ENCODE measurements around the gene MYLK4. TPM values are rescaled to one million over a fixed set of nuclear protein-coding genes. Genes with fewer than 3 reads are reported as not detected.
A peak's percentile ranks its signal among the peaks of the same experiment; 100 is the strongest.

MYLK4 gene
- total RNA-seq, 6 experiments from 2014 or later = 0.10 to 0.21 (median 0.12) TPM

DNA sequence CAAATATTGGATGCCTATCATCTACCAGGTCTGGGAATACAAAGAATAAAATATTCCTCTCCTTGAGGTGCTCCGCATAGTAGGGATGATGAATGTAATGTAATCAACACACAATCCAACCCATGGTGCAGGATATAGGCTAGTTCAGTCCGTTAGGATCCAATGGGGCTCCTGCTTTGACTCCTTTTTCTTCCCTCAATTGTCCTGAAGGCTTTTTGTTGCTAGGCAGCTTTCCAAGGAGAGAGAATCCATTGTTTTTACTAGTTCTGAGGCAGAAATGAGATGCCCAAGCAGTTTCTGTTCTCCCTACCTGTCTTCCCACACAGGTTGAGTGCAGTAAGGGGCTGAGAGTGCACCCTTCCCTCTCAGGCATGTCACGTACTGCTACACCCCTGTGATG, 26.5 kb upstream of the MYLK4 start:
- Mint-ChIP-seq H3K36me3 (ENCODE audit: low read depth) (peaks cover 14% of the 10 kb centered on the region), H3K4me1 (ENCODE audit: low read depth) (peaks cover 13% of the 10 kb centered on the region), H3K9me3 (no peaks in the 10 kb centered on the region), H3K27me3 (ENCODE audit: insufficient read depth) (peaks cover under 1% of the 10 kb centered on the region; the same call in 1 of the 2 replicates), H3K4me3 (no peak overlapping the region), H3K27ac (no peak overlapping the region)
- TF ChIP-seq, protein P1, sequence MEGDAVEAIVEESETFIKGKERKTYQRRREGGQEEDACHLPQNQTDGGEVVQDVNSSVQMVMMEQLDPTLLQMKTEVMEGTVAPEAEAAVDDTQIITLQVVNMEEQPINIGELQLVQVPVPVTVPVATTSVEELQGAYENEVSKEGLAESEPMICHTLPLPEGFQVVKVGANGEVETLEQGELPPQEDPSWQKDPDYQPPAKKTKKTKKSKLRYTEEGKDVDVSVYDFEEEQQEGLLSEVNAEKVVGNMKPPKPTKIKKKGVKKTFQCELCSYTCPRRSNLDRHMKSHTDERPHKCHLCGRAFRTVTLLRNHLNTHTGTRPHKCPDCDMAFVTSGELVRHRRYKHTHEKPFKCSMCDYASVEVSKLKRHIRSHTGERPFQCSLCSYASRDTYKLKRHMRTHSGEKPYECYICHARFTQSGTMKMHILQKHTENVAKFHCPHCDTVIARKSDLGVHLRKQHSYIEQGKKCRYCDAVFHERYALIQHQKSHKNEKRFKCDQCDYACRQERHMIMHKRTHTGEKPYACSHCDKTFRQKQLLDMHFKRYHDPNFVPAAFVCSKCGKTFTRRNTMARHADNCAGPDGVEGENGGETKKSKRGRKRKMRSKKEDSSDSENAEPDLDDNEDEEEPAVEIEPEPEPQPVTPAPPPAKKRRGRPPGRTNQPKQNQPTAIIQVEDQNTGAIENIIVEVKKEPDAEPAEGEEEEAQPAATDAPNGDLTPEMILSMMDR (IDR thresholded peaks at IDR 0.05) = no peak
- DNase-seq = no peak

DNA sequence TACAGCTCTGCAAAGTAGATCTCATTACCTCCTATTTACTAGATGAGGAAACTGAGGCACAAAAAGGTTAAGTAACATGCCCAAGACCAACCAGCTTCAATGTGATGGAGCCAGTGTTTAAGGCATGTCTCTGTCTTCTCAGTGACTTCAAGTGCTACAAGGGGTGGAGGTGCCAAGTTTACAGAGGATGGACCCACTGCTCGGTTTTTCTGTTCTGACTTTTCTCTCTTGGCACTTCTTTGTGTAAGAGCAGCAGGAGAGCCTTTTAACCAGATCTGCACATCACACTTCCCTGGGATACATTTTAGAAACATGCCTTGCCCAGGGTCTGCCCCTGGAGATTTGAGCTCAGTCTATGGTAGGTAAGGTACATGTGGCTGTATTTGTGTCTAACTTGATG, 24.3 kb upstream of the MYLK4 start:
- Mint-ChIP-seq H3K27ac (no peak overlapping the region), H3K4me1 (ENCODE audit: low read depth) (peaks cover 27% of the 10 kb centered on the region), H3K27me3 (ENCODE audit: insufficient read depth) (no peaks in the 10 kb centered on the region), H3K36me3 (ENCODE audit: low read depth) (peaks cover 14% of the 10 kb centered on the region), H3K9me3 (no peaks in the 10 kb centered on the region), H3K4me3 (no peak overlapping the region)
- TF ChIP-seq, protein P1 (IDR thresholded peaks at IDR 0.05) = no peak
- no peak for DNase-seq

DNA sequence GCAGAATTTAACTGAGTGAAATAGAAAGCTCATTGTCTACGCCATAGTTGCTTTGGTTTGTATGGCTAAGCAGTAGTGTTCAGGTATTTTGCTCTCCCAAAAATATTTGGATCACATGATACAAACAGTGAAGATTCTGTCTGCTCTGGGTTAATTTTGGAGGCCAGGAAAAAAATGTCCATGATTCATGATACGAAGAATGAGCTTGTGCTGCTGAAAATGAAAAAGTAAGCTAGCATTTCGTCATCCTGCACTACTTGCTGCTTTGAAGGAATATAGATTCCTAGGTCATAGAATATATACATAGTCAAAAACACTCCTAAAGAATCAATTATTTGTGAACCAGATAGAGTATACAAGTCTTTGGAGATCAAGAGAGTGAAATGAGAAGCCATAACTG, 22.7 kb upstream of the MYLK4 start:
- Mint-ChIP-seq H3K4me3 (no peak overlapping the region), H3K27ac (peak overlapping the region; percentile 68), H3K27me3 (ENCODE audit: insufficient read depth) (no peaks in the 10 kb centered on the region), H3K9me3 (no peaks in the 10 kb centered on the region), H3K36me3 (ENCODE audit: low read depth) (peaks cover 19% of the 10 kb centered on the region), H3K4me1 (ENCODE audit: low read depth) (peaks cover 43% of the 10 kb centered on the region)
- TF ChIP-seq, protein P1 (IDR thresholded peaks at IDR 0.05) = no peak
- DNase-seq = peak; percentile 26

DNA sequence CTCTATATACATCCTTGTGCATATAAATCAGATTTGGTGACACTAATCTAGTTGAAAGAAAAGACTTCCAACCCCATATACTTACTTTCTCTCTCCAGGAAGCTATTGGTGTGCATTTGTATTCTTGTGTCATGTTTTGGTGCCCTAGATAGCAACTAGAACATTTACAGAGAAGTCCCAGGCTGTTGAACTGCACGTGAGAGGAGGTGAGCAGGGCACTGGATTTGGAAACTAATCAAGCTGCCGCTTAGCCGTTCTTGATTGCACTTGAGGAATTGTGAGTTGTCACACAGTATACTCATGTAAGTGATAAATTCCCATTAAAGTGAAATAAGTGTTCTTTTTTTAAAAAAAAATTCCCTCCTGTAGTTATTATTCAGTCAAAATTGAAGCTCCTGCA, 22.1 kb upstream of the MYLK4 start:
- Mint-ChIP-seq H3K4me3 (no peak overlapping the region), H3K9me3 (no peaks in the 10 kb centered on the region), H3K27ac (no peak overlapping the region), H3K36me3 (ENCODE audit: low read depth) (peaks cover 20% of the 10 kb centered on the region), H3K27me3 (ENCODE audit: insufficient read depth) (0 out of 2 replicates have a peak, but pooled peaks cover 1% of the 10 kb centered on the region), H3K4me1 (ENCODE audit: low read depth) (peaks cover 49% of the 10 kb centered on the region)
- TF ChIP-seq, protein P1 (IDR thresholded peaks at IDR 0.05) = no peak
- DNase-seq = no peak

DNA sequence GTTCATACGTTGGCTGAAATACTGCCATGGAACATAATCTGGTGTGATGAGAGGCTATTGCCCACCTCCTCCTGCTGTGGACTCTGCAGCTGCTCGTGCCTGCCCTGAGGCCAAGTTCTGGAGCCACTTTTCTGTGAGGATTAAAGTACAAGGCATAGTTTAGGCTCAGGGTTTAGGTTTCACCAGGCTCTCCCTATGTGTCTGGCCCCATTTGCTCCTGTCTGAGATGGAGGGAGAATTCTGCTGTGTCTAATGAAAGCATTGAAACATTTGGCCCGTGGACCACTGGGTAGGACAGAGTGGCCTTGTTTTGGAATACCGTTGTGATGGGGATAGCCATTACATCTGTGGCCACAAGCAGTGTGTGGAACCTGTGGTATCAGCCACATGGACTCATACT, 20.4 kb upstream of the MYLK4 start:
- DNase-seq = no peak
- peak overlapping the region; percentile 35; the same call in 1 of the 2 replicates for H3K27ac Mint-ChIP-seq
- H3K4me1 Mint-ChIP-seq (ENCODE audit: low read depth) = peaks cover 60% of the 10 kb centered on the region
- peaks cover 20% of the 10 kb centered on the region for H3K36me3 Mint-ChIP-seq (ENCODE audit: low read depth)
- H3K27me3 Mint-ChIP-seq (ENCODE audit: insufficient read depth) = 0 out of 2 replicates have a peak, but pooled peaks cover 1% of the 10 kb centered on the region
- no peaks in the 10 kb centered on the region for H3K9me3 Mint-ChIP-seq
- TF ChIP-seq, protein P1 (IDR thresholded peaks at IDR 0.05) = no peak
- H3K4me3 Mint-ChIP-seq = no peak overlapping the region

DNA sequence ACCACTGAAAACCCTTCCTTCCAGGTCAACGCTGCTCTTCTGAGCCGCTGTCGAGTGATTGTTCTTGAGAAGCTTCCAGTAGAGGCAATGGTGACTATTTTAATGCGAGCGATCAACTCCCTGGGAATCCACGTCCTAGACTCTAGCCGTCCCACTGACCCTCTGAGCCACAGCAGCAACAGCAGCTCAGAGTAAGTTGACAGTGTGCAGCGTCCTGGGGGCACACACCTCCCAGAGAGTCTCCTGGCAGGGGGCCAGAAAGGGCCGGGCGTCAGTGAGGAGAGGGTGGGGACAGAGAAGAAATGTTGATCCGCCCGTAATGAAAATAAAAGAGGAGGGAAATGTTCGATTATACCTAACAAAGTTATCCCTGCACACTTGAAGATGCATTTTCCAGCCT, 19.4 kb upstream of the MYLK4 start:
- peaks cover 20% of the 10 kb centered on the region for H3K36me3 Mint-ChIP-seq (ENCODE audit: low read depth)
- H3K4me3 Mint-ChIP-seq = no peak overlapping the region
- no peak for DNase-seq
- TF ChIP-seq, protein P1 (IDR thresholded peaks at IDR 0.05) = no peak
- H3K9me3 Mint-ChIP-seq = no peaks in the 10 kb centered on the region
- H3K27ac Mint-ChIP-seq = no peak overlapping the region
- 0 out of 2 replicates have a peak, but pooled peaks cover 1% of the 10 kb centered on the region for H3K27me3 Mint-ChIP-seq (ENCODE audit: insufficient read depth)
- peaks cover 60% of the 10 kb centered on the region for H3K4me1 Mint-ChIP-seq (ENCODE audit: low read depth)
